ENCODE results near the gene CHST15.

The CHST15 gene

GRCh38 chr10:124081547-124082140 lies 11.8 kb downstream of the CHST15 start:
- no peak for DNase-seq

GRCh38 chr10:124079864-124080263 lies 13.5 kb downstream of the CHST15 start:
- DNase-seq = no peak

GRCh38 chr10:124078714-124079113 lies 14.7 kb downstream of the CHST15 start:
- no peak for DNase-seq

- DNase-seq = no peak
Observed at GRCh38 chr10:124078028-124078427, 15.4 kb downstream of the CHST15 start.

GRCh38 chr10:124077208-124077993 lies 16.0 kb downstream of the CHST15 start:
- no peak for DNase-seq

GRCh38 chr10:124076148-124076733 lies 17.2 kb downstream of the CHST15 start:
- no peak for DNase-seq

GRCh38 chr10:124075231-124075955 lies 18.0 kb downstream of the CHST15 start:
- no peak for DNase-seq

GRCh38 chr10:124074501-124075109 lies 18.8 kb downstream of the CHST15 start:
- peak; percentile 72 to 86 (median 85) for DNase-seq

GRCh38 chr10:124073978-124074377 lies 19.4 kb downstream of the CHST15 start:
- DNase-seq = no peak

GRCh38 chr10:124072541-124072940 lies 20.9 kb downstream of the CHST15 start:
- no peak for DNase-seq

GRCh38 chr10:124072106-124072505 lies 21.3 kb downstream of the CHST15 start:
- no peak for DNase-seq

- DNase-seq = peak in 1 of 4 experiments; percentile 2
Observed at GRCh38 chr10:124071141-124071540, 22.3 kb downstream of the CHST15 start.

- no peak for DNase-seq
Observed at GRCh38 chr10:124070666-124071065, 22.7 kb downstream of the CHST15 start.

GRCh38 chr10:124069341-124070264 lies 23.8 kb downstream of the CHST15 start:
- no peak for DNase-seq

GRCh38 chr10:124068929-124069328 lies 24.5 kb downstream of the CHST15 start:
- no peak for DNase-seq

- no peak for DNase-seq
Observed at GRCh38 chr10:124067825-124068400, 25.5 kb downstream of the CHST15 start.

GRCh38 chr10:124066781-124067714 lies 26.4 kb downstream of the CHST15 start:
- DNase-seq = peak; percentile 72 to 92 (median 83)

- DNase-seq = peak in 2 of 4 experiments; percentile 35 to 48
Observed at GRCh38 chr10:124066126-124066700, 27.2 kb downstream of the CHST15 start.

GRCh38 chr10:124065382-124066125 lies 27.8 kb downstream of the CHST15 start:
- no peak for DNase-seq
